ENCODE data around the gene TEX29.

Gene TEX29

GRCh38 chr13:111315347-111315995 is 5.0 kb upstream of the TEX29 start:
- no peak overlapping the region for H3K4me3 Mint-ChIP-seq
- H3K36me3 Mint-ChIP-seq (ENCODE audit: low read depth): peaks cover 45% of the 10 kb centered on the region
- no peaks in the 10 kb centered on the region for H3K4me1 Mint-ChIP-seq
- TF ChIP-seq CTCF (IDR thresholded peaks at IDR 0.05; ENCODE audit: unreplicated experiment in 3 of 3): no peak
- no peak overlapping the region for H3K27ac Mint-ChIP-seq
- H3K9me3 Mint-ChIP-seq: peaks cover 19% of the 10 kb centered on the region
- no peaks in the 10 kb centered on the region for H3K27me3 Mint-ChIP-seq (ENCODE audit: low read depth)

- H3K27ac Mint-ChIP-seq: no peak overlapping the region
- no peaks in the 10 kb centered on the region for H3K4me1 Mint-ChIP-seq
- TF ChIP-seq CTCF (IDR thresholded peaks at IDR 0.05; ENCODE audit: unreplicated experiment in 3 of 3): no peak
- no peaks in the 10 kb centered on the region for H3K27me3 Mint-ChIP-seq (ENCODE audit: low read depth)
- H3K9me3 Mint-ChIP-seq: peaks cover 11% of the 10 kb centered on the region
- H3K36me3 Mint-ChIP-seq (ENCODE audit: low read depth): peaks cover 37% of the 10 kb centered on the region
- no peak overlapping the region for H3K4me3 Mint-ChIP-seq
These were observed 4.2 kb upstream of the TEX29 start for GRCh38 chr13:111316161-111316730.

GRCh38 chr13:111317042-111317550 is 3.3 kb upstream of the TEX29 start:
- no peak for TF ChIP-seq CTCF (IDR thresholded peaks at IDR 0.05; ENCODE audit: unreplicated experiment in 3 of 3)
- Mint-ChIP-seq H3K27ac (no peak overlapping the region), H3K27me3 (ENCODE audit: low read depth) (no peaks in the 10 kb centered on the region), H3K36me3 (ENCODE audit: low read depth) (peaks cover 29% of the 10 kb centered on the region), H3K4me3 (no peak overlapping the region), H3K9me3 (peaks cover 3% of the 10 kb centered on the region), H3K4me1 (no peaks in the 10 kb centered on the region)

GRCh38 chr13:111317571-111318345 is 2.7 kb upstream of the TEX29 start:
- no peaks in the 10 kb centered on the region for H3K9me3 Mint-ChIP-seq
- no peaks in the 10 kb centered on the region for H3K4me1 Mint-ChIP-seq
- no peak for TF ChIP-seq CTCF (IDR thresholded peaks at IDR 0.05; ENCODE audit: unreplicated experiment in 3 of 3)
- no peaks in the 10 kb centered on the region for H3K27me3 Mint-ChIP-seq (ENCODE audit: low read depth)
- H3K36me3 Mint-ChIP-seq (ENCODE audit: low read depth): peaks cover 22% of the 10 kb centered on the region
- no peak overlapping the region for H3K27ac Mint-ChIP-seq
- no peak overlapping the region for H3K4me3 Mint-ChIP-seq

- no peak overlapping the region for H3K4me3 Mint-ChIP-seq
- H3K9me3 Mint-ChIP-seq: no peaks in the 10 kb centered on the region
- H3K4me1 Mint-ChIP-seq: peaks cover 4% of the 10 kb centered on the region
- H3K36me3 Mint-ChIP-seq (ENCODE audit: low read depth): peaks cover 16% of the 10 kb centered on the region
- H3K27me3 Mint-ChIP-seq (ENCODE audit: low read depth): no peaks in the 10 kb centered on the region
- no peak for TF ChIP-seq CTCF (IDR thresholded peaks at IDR 0.05; ENCODE audit: unreplicated experiment in 3 of 3)
- no peak overlapping the region for H3K27ac Mint-ChIP-seq
These were observed 2.1 kb upstream of the TEX29 start for GRCh38 chr13:111318386-111318785.

Measured in nephron (organoid).